ENCODE data around the gene RHBDD3.

Gene RHBDD3

DNA sequence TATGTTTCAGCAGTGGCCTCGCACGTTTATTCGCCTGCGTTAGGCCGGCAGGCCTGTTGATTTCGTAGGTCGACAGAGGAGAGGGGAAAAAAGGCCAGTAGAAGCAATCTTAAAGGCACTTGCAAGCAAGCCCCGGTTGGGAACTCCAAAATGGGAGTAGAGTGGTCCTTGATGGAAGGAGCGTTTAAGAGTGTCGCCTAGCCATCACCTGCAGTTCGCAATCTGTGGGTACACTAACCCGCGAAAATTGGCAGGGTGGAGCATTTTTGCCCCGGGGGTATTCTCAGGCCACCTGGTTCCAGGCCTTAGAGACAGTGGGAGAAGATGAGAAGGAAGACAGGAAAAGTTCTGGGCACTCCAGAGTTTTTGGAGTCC, 1.4 kb upstream of the RHBDD3 start:
- H2BK12ac ChIP-seq (ENCODE audit: low read length in 2 of 2), result no peak overlapping the region

GRCh38 chr22:29268511-29269229, 889 bp upstream of the RHBDD3 start:
- H2BK15ac ChIP-seq (ENCODE audit: low read depth, poor library complexity, severe bottlenecking), result peak overlapping the region; percentile 82
- peaks cover 15% of the 10 kb centered on the region for H3K4me1 ChIP-seq (ENCODE audit: control insufficient read depth, insufficient read depth, low read depth, low read length)
- H3K18ac ChIP-seq (ENCODE audit: low read depth in 1 of 2, low read length in 2 of 2), result peak overlapping the region; percentile 93 to 95
- H2AK5ac ChIP-seq (ENCODE audit: low read length, severe bottlenecking), result peak overlapping the region; percentile 79
- no peaks in the 10 kb centered on the region for H3K9me3 ChIP-seq (ENCODE audit: control insufficient read depth, low read length)
- peak overlapping the region; percentile 95 for H4K91ac ChIP-seq (ENCODE audit: low read length)
- peak overlapping the region; percentile 100 for H2BK5ac ChIP-seq (ENCODE audit: low read depth, low read length, poor library complexity, severe bottlenecking)
- WGBS, result under 1% methylated on average over 50 of the region's 51 CpGs
- H2BK12ac ChIP-seq (ENCODE audit: low read length in 2 of 2), result peak overlapping the region in 1 of 2 experiments; percentile 38
- H3K14ac ChIP-seq (ENCODE audit: low read length in 2 of 2), result peak overlapping the region in 1 of 2 experiments; percentile 83
- no peaks in the 10 kb centered on the region for H3K27me3 ChIP-seq (ENCODE audit: control insufficient read depth in 1 of 2, insufficient read depth in 1 of 2, low read length in 2 of 2)
- peaks cover 22 to 61% of the 10 kb centered on the region in 2 experiments for H3K36me3 ChIP-seq (ENCODE audit: control insufficient read depth in 1 of 2, insufficient read depth in 2 of 2, low read depth in 1 of 2, low read length in 2 of 2)
- H3K4me2 ChIP-seq (ENCODE audit: low read length, poor library complexity, severe bottlenecking), result peak overlapping the region; percentile 76
- H3K79me1 ChIP-seq (replicated peaks; ENCODE audit: low read length, poor library complexity, severe bottlenecking), result peaks cover 16% of the 10 kb centered on the region
- H2AFZ ChIP-seq (ENCODE audit: low read depth, low read length), result no peak overlapping the region
- peak overlapping the region; percentile 94 to 96 for H3K4ac ChIP-seq (ENCODE audit: low read depth in 1 of 2, low read length in 2 of 2)
- peak; percentile 72 for DNase-seq
- H3K4me3 ChIP-seq (ENCODE audit: insufficient read depth in 1 of 2, low read depth in 1 of 2, low read length in 2 of 2), result peak overlapping the region; percentile 75 to 95
- peak overlapping the region; percentile 30 to 70 for H3K23ac ChIP-seq (ENCODE audit: low read length in 2 of 2)
- H4K8ac ChIP-seq (ENCODE audit: low read length), result peak overlapping the region; percentile 99
- H2BK120ac ChIP-seq (ENCODE audit: low read depth, low read length), result peak overlapping the region; percentile 96
- H3K9ac ChIP-seq (ENCODE audit: low read length), result peak overlapping the region; percentile 97
- peak overlapping the region; percentile 98 for H3K27ac ChIP-seq (ENCODE audit: low read length, poor library complexity, severe bottlenecking)

More for the DNA sequence above, 1.4 kb upstream of the RHBDD3 start:
- Histone ChIP-seq H3K4me2 (ENCODE audit: low read length, poor library complexity, severe bottlenecking) (peak overlapping the region; percentile 76), H3K36me3 (ENCODE audit: control insufficient read depth in 1 of 2, insufficient read depth in 2 of 2, low read depth in 1 of 2, low read length in 2 of 2) (peaks cover 18 to 61% of the 10 kb centered on the region in 2 experiments), H2BK120ac (ENCODE audit: low read depth, low read length) (no peak overlapping the region), H3K4me3 (ENCODE audit: insufficient read depth in 1 of 2, low read depth in 1 of 2, low read length in 2 of 2) (peak overlapping the region; percentile 75 to 95), H2BK5ac (ENCODE audit: low read depth, low read length, poor library complexity, severe bottlenecking) (no peak overlapping the region), H2BK15ac (ENCODE audit: low read depth, poor library complexity, severe bottlenecking) (no peak overlapping the region), H3K23ac (ENCODE audit: low read length in 2 of 2) (no peak overlapping the region), H3K27ac (ENCODE audit: low read length, poor library complexity, severe bottlenecking) (peak overlapping the region; percentile 50), H4K91ac (ENCODE audit: low read length) (no peak overlapping the region), H2AFZ (ENCODE audit: low read depth, low read length) (no peak overlapping the region), H3K18ac (ENCODE audit: low read depth in 1 of 2, low read length in 2 of 2) (no peak overlapping the region), H3K14ac (ENCODE audit: low read length in 2 of 2) (peak overlapping the region in 1 of 2 experiments; percentile 58), H3K27me3 (ENCODE audit: control insufficient read depth in 1 of 2, insufficient read depth in 1 of 2, low read length in 2 of 2) (no peaks in the 10 kb centered on the region), H3K9ac (ENCODE audit: low read length) (peak overlapping the region; percentile 97), H3K4ac (ENCODE audit: low read depth in 1 of 2, low read length in 2 of 2) (peak overlapping the region in 1 of 2 experiments; percentile 96), H3K9me3 (ENCODE audit: control insufficient read depth, low read length) (no peaks in the 10 kb centered on the region), H2AK5ac (ENCODE audit: low read length, severe bottlenecking) (peak overlapping the region; percentile 43), H3K79me1 (replicated peaks; ENCODE audit: low read length, poor library complexity, severe bottlenecking) (peaks cover 12% of the 10 kb centered on the region), H4K8ac (ENCODE audit: low read length) (no peak overlapping the region), H3K4me1 (ENCODE audit: control insufficient read depth, insufficient read depth, low read depth, low read length) (peaks cover 15% of the 10 kb centered on the region)
- peak; percentile 13 for DNase-seq
- WGBS, result 4% methylated on average over 14 of the region's 14 CpGs

GRCh38 chr22:29267462-29267857, 321 bp downstream of the RHBDD3 start:
- Histone ChIP-seq H2BK120ac (ENCODE audit: low read depth, low read length) (peak overlapping the region; percentile 80), H3K14ac (ENCODE audit: low read length in 2 of 2) (no peak overlapping the region), H3K4me3 (ENCODE audit: insufficient read depth in 1 of 2, low read depth in 1 of 2, low read length in 2 of 2) (peak overlapping the region; percentile 75 to 95), H3K23ac (ENCODE audit: low read length in 2 of 2) (peak overlapping the region in 1 of 2 experiments; percentile 54), H2BK5ac (ENCODE audit: low read depth, low read length, poor library complexity, severe bottlenecking) (peak overlapping the region; percentile 100), H4K91ac (ENCODE audit: low read length) (peak overlapping the region; percentile 93), H3K27me3 (ENCODE audit: control insufficient read depth in 1 of 2, insufficient read depth in 1 of 2, low read length in 2 of 2) (no peaks in the 10 kb centered on the region), H3K4me2 (ENCODE audit: low read length, poor library complexity, severe bottlenecking) (peak overlapping the region; percentile 91), H2AK5ac (ENCODE audit: low read length, severe bottlenecking) (peak overlapping the region; percentile 91), H3K4ac (ENCODE audit: low read depth in 1 of 2, low read length in 2 of 2) (peak overlapping the region; percentile 45 to 98), H3K18ac (ENCODE audit: low read depth in 1 of 2, low read length in 2 of 2) (peak overlapping the region; percentile 99), H3K27ac (ENCODE audit: low read length, poor library complexity, severe bottlenecking) (peak overlapping the region; percentile 29), H3K36me3 (ENCODE audit: control insufficient read depth in 1 of 2, insufficient read depth in 2 of 2, low read depth in 1 of 2, low read length in 2 of 2) (peaks cover 21 to 53% of the 10 kb centered on the region in 2 experiments), H3K9me3 (ENCODE audit: control insufficient read depth, low read length) (no peaks in the 10 kb centered on the region), H2BK15ac (ENCODE audit: low read depth, poor library complexity, severe bottlenecking) (peak overlapping the region; percentile 71), H4K8ac (ENCODE audit: low read length) (peak overlapping the region; percentile 97), H3K79me1 (replicated peaks; ENCODE audit: low read length, poor library complexity, severe bottlenecking) (peaks cover 18% of the 10 kb centered on the region), H3K9ac (ENCODE audit: low read length) (peak overlapping the region; percentile 97), H3K4me1 (ENCODE audit: control insufficient read depth, insufficient read depth, low read depth, low read length) (peaks cover 13% of the 10 kb centered on the region), H2AFZ (ENCODE audit: low read depth, low read length) (peak overlapping the region; percentile 68), H2BK12ac (ENCODE audit: low read length in 2 of 2) (peak overlapping the region; percentile 56 to 79)
- under 1% methylated on average over 32 of the region's 32 CpGs for WGBS
- no peak for DNase-seq
